Mesenchymal stem cell (in vitro differentiated cells and primary cell): ENCODE measurements around the gene RAC3.

Source experiments
- DNase-seq: peaks from one replicate; pipeline ENCODE4 v3.0.0-alpha.2; 2013
- H2AFZ ChIP-seq: one replicate; pipeline ENCODE4 v1.6.1; 2013; ENCODE audit warnings: low read depth, mild to moderate bottlenecking, control low read depth, inconsistent platforms, low read length, moderate library complexity
- H2AK5ac ChIP-seq: 2 replicates; pipeline ENCODE4 v1.6.1; 2013; ENCODE audit warnings: low read length, moderate library complexity, mild to moderate bottlenecking, inconsistent platforms; ENCODE audit not compliant: severe bottlenecking
- H2BK120ac ChIP-seq: one replicate; pipeline ENCODE4 v1.6.1; 2013; ENCODE audit warnings: low read depth, mild to moderate bottlenecking, inconsistent platforms, low read length, moderate library complexity
- H2BK12ac ChIP-seq, 2 experiments: one replicate each; pipeline ENCODE4 v1.6.1; 2013; ENCODE audit warnings: inconsistent platforms in 2 of 2, low read length in 2 of 2, mild to moderate bottlenecking in 2 of 2, moderate library complexity in 2 of 2, control low read depth in 1 of 2
- H2BK15ac ChIP-seq: one replicate; pipeline ENCODE4 v1.6.1; 2013; ENCODE audit warnings: mild to moderate bottlenecking, low read depth, inconsistent platforms; ENCODE audit not compliant: poor library complexity, severe bottlenecking
- H2BK5ac ChIP-seq: 2 replicates; pipeline ENCODE4 v1.6.1; 2013; ENCODE audit warnings: low read depth, mild to moderate bottlenecking, low read length, control low read depth, inconsistent platforms; ENCODE audit not compliant: poor library complexity, severe bottlenecking
- H3K14ac ChIP-seq, 2 experiments: one replicate each; pipeline ENCODE4 v1.6.1; 2013; ENCODE audit warnings: inconsistent platforms in 2 of 2, low read length in 2 of 2, control low read depth in 1 of 2, mild to moderate bottlenecking in 1 of 2, moderate library complexity in 1 of 2
- H3K18ac ChIP-seq, 2 experiments: one replicate each; pipeline ENCODE4 v1.6.1; 2013; ENCODE audit warnings: inconsistent platforms in 2 of 2, low read length in 2 of 2, control low read depth in 1 of 2, low read depth in 1 of 2, mild to moderate bottlenecking in 1 of 2
- H3K23ac ChIP-seq, 2 experiments: one replicate each; pipeline ENCODE4 v1.6.1; 2013; ENCODE audit warnings: inconsistent platforms in 2 of 2, low read length in 2 of 2, mild to moderate bottlenecking in 2 of 2, moderate library complexity in 2 of 2, control low read depth in 1 of 2
- H3K27ac ChIP-seq: 2 replicates; pipeline ENCODE4 v1.5.1; 2013; ENCODE audit warnings: mild to moderate bottlenecking, moderate library complexity, low read length, control low read depth, inconsistent platforms; ENCODE audit not compliant: poor library complexity, severe bottlenecking
- H3K27me3 ChIP-seq, 2 experiments: 2 replicates each; pipeline versions ENCODE4 v1.6.1 to v1.7.0; 2013; ENCODE audit warnings: low read length in 2 of 2, mild to moderate bottlenecking in 2 of 2, moderate library complexity in 2 of 2, control low read depth in 1 of 2, inconsistent platforms in 1 of 2; ENCODE audit not compliant: control insufficient read depth in 1 of 2, insufficient read depth in 1 of 2
- H3K36me3 ChIP-seq, 2 experiments: 2 replicates each; pipeline versions ENCODE4 v1.6.1 to v1.7.0; 2013; ENCODE audit warnings: low read length in 2 of 2, control low read depth in 1 of 2, inconsistent platforms in 1 of 2, low read depth in 1 of 2, mild to moderate bottlenecking in 1 of 2; ENCODE audit not compliant: insufficient read depth in 2 of 2, control insufficient read depth in 1 of 2
- H3K4ac ChIP-seq, 2 experiments: one replicate each; pipeline ENCODE4 v1.6.1; 2013; ENCODE audit warnings: inconsistent platforms in 2 of 2, low read length in 2 of 2, mild to moderate bottlenecking in 2 of 2, moderate library complexity in 2 of 2, control low read depth in 1 of 2, low read depth in 1 of 2
- H3K4me1 ChIP-seq: 2 replicates; pipeline ENCODE4 v1.6.1; 2013; ENCODE audit warnings: low read depth, low read length, control low read depth; ENCODE audit not compliant: control insufficient read depth, insufficient read depth
- H3K4me2 ChIP-seq: 2 replicates; pipeline ENCODE4 v1.6.1; 2013; ENCODE audit warnings: low read length, mild to moderate bottlenecking, inconsistent platforms; ENCODE audit not compliant: poor library complexity, severe bottlenecking
- H3K4me3 ChIP-seq, 2 experiments: 2 replicates each; pipeline versions ENCODE4 v1.5.1 to v1.7.0; 2013; ENCODE audit warnings: low read length in 2 of 2, mild to moderate bottlenecking in 2 of 2, control low read depth in 1 of 2, low read depth in 1 of 2; ENCODE audit not compliant: insufficient read depth in 1 of 2
- H3K79me1 ChIP-seq: replicated peaks from 2 replicates; pipeline ENCODE4 v1.6.1; 2013; ENCODE audit warnings: mild to moderate bottlenecking, control low read depth, low read length, inconsistent platforms; ENCODE audit not compliant: poor library complexity, severe bottlenecking
- H3K9ac ChIP-seq: 2 replicates; pipeline ENCODE4 v1.7.0; 2013; ENCODE audit warnings: mild to moderate bottlenecking, low read length, moderate library complexity
- H3K9me3 ChIP-seq: 2 replicates; pipeline ENCODE4 v1.7.0; 2013; ENCODE audit warnings: mild to moderate bottlenecking, low read length; ENCODE audit not compliant: control insufficient read depth
- H4K8ac ChIP-seq: one replicate; pipeline ENCODE4 v1.6.1; 2013; ENCODE audit warnings: inconsistent platforms, mild to moderate bottlenecking, low read length, moderate library complexity
- H4K91ac ChIP-seq: one replicate; pipeline ENCODE4 v1.6.1; 2013; ENCODE audit warnings: mild to moderate bottlenecking, low read length, inconsistent platforms
- WGBS: methylation state at CpG from one replicate; pipeline ENCODE4 v1.1.7; 2013; ENCODE audit warnings: mixed read lengths; 5-methylcytosine and 5-hydroxymethylcytosine counted together

The RAC3 gene

DNA sequence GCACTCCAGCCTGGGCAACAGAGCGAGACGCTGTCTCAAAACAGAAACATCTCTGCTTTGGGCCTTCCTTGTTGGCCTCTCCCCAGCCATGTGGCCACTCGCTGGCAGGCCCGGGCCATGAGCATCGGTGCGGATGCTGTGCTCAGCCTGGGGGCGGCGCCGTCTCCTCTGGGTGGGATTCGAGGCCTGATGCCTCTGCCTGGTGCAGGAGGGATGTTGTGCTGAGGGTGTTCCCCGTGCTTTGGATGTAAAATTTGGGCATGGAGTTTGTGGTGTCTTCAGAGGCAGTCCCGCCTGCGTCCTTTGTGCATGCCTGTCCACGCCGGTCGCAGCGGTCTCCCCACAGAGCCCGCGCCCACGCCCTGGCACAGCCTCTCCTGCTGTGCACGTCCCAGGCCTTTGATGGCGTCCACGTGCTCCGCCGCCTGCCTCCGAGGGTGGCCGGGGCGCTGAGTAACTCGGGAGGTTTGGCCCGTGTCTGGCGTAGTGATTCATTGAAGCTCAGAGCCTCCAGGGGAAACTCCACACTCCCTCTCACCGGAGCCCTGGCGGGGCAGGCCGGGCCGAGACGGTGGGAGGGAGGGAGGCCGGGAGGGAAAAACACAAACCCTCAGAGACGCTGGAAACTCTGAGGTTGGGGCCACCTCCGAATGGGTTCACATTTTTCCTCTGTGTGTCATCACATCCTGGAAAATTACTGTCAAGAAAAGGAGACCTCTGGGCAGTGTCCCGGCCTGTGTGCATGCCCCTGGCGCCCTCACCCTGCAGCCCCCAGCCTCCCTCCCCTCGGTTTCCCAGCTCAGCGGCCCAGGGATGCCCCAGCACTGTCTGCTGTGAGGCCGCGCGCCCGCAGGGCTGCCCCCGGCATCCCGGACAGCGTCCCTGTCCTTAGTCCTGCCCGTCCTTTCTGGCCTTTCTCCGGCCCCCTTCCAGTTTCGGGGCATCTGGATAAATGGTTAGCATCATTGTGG lies 27.8 kb upstream of the RAC3 start:
- H3K79me1 ChIP-seq: peaks cover 17% of the 10 kb centered on the region
- peak overlapping the region; percentile 95 for H2BK120ac ChIP-seq
- H2AK5ac ChIP-seq: peak overlapping the region; percentile 81
- peak; percentile 98 for DNase-seq
- WGBS: 35% methylated on average over 40 of the region's 53 CpGs
- no peak overlapping the region for H2AFZ ChIP-seq
- H3K18ac ChIP-seq: peak overlapping the region; percentile 85 to 99
- peaks cover 0 to 30% of the 10 kb centered on the region in 2 experiments for H3K36me3 ChIP-seq
- H3K27ac ChIP-seq: peak overlapping the region; percentile 83
- peak overlapping the region; percentile 43 for H3K9ac ChIP-seq
- H4K91ac ChIP-seq: peak overlapping the region; percentile 83
- H3K9me3 ChIP-seq: no peaks in the 10 kb centered on the region
- H3K27me3 ChIP-seq: no peaks in the 10 kb centered on the region
- H2BK5ac ChIP-seq: peak overlapping the region; percentile 85
- peak overlapping the region; percentile 92 for H4K8ac ChIP-seq
- peak overlapping the region in 1 of 2 experiments; percentile 46 for H3K23ac ChIP-seq
- H3K14ac ChIP-seq: peak overlapping the region in 1 of 2 experiments; percentile 97
- peak overlapping the region; percentile 88 to 89 for H3K4ac ChIP-seq
- peaks cover 77% of the 10 kb centered on the region for H3K4me1 ChIP-seq
- peak overlapping the region in 1 of 2 experiments; percentile 28 for H3K4me3 ChIP-seq
- H3K4me2 ChIP-seq: peak overlapping the region; percentile 13
- H2BK12ac ChIP-seq: peak overlapping the region; percentile 41 to 96
- peak overlapping the region; percentile 80 for H2BK15ac ChIP-seq

DNA sequence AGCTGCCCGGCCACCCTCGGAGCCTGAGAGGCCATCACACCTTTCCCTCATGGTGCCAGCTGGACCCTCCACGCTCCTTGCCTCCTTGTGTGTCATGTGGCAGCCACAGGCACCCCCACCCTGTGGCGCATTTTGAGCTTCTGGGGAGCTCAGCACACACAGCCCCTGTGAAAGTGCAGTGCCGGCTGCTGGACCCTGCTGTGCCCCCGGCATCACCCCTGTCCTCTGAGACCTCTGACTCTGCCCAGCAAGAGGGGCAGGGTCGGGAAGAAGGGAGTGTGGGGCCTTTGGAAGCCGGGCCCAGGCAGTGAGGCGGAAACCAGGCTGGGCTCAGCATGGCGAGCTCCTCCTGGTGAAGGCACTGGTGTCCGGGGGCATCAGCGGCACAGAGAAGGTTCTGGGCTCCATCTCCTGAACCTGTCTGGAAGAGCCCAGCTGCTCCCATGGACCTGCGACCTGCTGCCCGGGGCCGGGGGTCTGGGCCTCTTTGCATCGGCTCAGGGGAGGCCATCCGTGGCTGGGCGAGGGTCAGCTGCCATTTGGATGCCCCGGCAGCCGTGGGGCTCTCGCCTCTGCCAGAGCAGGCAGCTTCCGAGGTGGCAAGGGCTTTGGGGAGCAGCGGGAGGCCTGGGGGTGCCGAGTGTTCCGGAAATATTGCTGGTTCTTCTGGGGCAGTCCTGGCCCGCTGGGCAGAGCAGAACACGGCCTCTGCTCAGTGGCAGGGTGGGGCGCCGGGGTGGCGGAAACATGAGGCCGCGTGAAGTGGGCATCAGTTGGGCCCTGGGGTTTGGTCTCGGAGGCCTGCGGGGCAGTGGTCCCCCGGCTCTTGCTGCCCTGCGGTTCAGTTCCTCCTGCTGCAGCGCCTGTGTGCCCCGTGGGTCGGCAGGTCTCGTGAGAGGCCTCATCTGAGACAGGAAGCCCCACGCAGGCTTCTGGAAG lies 26.7 kb upstream of the RAC3 start:
- H3K18ac ChIP-seq: peak overlapping the region; percentile 65 to 95
- peak overlapping the region; percentile 79 for H4K91ac ChIP-seq
- no peaks in the 10 kb centered on the region for H3K9me3 ChIP-seq
- peaks cover 17% of the 10 kb centered on the region for H3K79me1 ChIP-seq
- no peak overlapping the region for H2AFZ ChIP-seq
- H3K4me2 ChIP-seq: no peak overlapping the region
- peak overlapping the region; percentile 95 for H2BK120ac ChIP-seq
- peak overlapping the region; percentile 92 for H4K8ac ChIP-seq
- H2AK5ac ChIP-seq: peak overlapping the region; percentile 81
- H2BK15ac ChIP-seq: peak overlapping the region; percentile 94
- H2BK5ac ChIP-seq: peak overlapping the region; percentile 39
- peaks cover 79% of the 10 kb centered on the region for H3K4me1 ChIP-seq
- peak overlapping the region in 1 of 2 experiments; percentile 82 for H3K14ac ChIP-seq
- H3K23ac ChIP-seq: no peak overlapping the region
- peak overlapping the region; percentile 62 to 69 for H3K4ac ChIP-seq
- WGBS: 91% methylated on average over 41 of the region's 41 CpGs
- peak overlapping the region; percentile 83 for H3K27ac ChIP-seq
- H3K4me3 ChIP-seq: no peak overlapping the region
- H3K9ac ChIP-seq: no peak overlapping the region
- no peak for DNase-seq
- peaks cover 0 to 35% of the 10 kb centered on the region in 2 experiments for H3K36me3 ChIP-seq
- no peaks in the 10 kb centered on the region for H3K27me3 ChIP-seq
- H2BK12ac ChIP-seq: peak overlapping the region; percentile 41 to 96

DNA sequence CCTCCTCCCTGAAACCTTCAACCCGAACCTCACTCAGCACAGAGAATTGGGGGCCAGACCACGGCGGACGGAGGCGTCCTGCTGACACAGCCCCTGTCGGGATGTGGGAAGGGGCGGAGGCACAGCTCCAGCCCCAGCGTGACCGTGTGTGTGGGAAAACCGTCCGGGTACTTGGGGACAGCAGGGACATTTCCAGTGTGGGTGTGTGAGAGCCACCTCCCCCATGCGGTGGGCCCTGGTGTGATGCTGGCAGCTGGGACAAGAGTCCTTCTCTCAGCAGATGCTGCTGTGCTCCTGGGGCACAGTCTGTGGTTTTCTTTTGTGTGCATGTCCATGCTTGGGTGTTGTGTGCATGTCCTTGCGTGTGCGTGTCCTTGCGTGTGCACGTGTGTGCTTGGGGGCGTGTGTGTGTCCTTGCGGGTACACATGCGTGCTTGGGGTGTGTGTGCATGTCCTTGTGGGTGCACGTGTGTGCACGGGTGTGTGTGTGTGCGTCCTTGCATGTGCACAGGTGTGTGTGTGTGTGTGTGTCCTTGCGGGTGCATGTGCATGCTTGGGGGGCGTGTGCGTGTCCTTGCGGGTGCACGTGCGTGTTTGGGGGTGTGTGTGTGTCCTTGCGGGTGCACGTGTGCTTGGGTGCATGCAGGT lies 25.7 kb upstream of the RAC3 start:
- no peak overlapping the region for H2BK120ac ChIP-seq
- no peaks in the 10 kb centered on the region for H3K27me3 ChIP-seq
- H2BK12ac ChIP-seq: peak overlapping the region in 1 of 2 experiments; percentile 33
- H3K4me1 ChIP-seq: peaks cover 77% of the 10 kb centered on the region
- WGBS: 95% methylated on average over 29 of the region's 30 CpGs
- H3K18ac ChIP-seq: no peak overlapping the region
- H3K36me3 ChIP-seq: peaks cover 0 to 32% of the 10 kb centered on the region in 2 experiments
- peak overlapping the region in 1 of 2 experiments; percentile 6 for H3K14ac ChIP-seq
- peak overlapping the region; percentile 37 for H4K91ac ChIP-seq
- no peak overlapping the region for H3K4ac ChIP-seq
- no peak overlapping the region for H3K23ac ChIP-seq
- peak overlapping the region; percentile 18 for H2AK5ac ChIP-seq
- no peak overlapping the region for H2AFZ ChIP-seq
- no peak overlapping the region for H3K27ac ChIP-seq
- H3K9me3 ChIP-seq: no peaks in the 10 kb centered on the region
- no peak overlapping the region for H4K8ac ChIP-seq
- no peak overlapping the region for H3K4me3 ChIP-seq
- no peak for DNase-seq
- H2BK15ac ChIP-seq: no peak overlapping the region
- no peak overlapping the region for H3K9ac ChIP-seq
- H3K79me1 ChIP-seq: peaks cover 14% of the 10 kb centered on the region
- no peak overlapping the region for H2BK5ac ChIP-seq
- no peak overlapping the region for H3K4me2 ChIP-seq
